ENCODE results near the gene PRRT1.

DNA sequence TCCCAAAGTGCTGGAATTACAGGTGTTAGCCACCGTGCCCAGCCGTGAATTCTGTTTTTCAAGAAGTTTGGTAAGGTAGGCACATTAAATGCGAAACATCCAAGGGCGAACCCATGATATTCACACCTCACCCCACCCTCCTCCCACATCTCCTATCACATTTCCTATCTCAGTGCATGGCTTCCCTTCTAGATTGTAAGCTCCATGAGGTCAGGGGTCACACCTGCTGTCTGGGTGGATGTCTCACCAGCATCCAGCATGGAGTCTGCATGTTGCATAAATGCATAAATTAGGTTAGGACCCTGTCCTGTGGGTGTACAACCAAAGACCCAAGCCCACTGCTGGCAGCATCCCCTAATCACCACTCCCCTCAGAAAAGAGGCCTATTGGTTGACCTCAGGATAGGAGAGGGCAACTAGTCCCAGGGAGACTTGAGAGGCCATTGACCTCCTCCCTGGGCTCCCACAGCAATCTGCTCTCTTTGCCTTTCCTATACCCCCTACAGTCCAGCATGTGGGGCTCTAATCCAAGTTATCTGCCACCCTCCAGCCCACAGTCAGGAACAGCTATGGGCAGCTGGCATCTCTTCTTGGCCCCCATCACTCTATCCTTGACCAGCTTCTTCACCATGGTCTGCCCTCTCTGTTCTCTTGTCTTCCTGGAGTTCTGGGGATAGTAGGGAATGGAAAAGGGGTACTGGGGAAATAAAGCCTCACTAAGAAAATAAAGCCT is 4.2 kb downstream of the PRRT1 start:
- TF ChIP-seq, protein P1, sequence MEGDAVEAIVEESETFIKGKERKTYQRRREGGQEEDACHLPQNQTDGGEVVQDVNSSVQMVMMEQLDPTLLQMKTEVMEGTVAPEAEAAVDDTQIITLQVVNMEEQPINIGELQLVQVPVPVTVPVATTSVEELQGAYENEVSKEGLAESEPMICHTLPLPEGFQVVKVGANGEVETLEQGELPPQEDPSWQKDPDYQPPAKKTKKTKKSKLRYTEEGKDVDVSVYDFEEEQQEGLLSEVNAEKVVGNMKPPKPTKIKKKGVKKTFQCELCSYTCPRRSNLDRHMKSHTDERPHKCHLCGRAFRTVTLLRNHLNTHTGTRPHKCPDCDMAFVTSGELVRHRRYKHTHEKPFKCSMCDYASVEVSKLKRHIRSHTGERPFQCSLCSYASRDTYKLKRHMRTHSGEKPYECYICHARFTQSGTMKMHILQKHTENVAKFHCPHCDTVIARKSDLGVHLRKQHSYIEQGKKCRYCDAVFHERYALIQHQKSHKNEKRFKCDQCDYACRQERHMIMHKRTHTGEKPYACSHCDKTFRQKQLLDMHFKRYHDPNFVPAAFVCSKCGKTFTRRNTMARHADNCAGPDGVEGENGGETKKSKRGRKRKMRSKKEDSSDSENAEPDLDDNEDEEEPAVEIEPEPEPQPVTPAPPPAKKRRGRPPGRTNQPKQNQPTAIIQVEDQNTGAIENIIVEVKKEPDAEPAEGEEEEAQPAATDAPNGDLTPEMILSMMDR (IDR thresholded peaks at IDR 0.05; ENCODE audit: borderline replicate concordance, extremely low read depth, low read length, poor library complexity, severe bottlenecking): peak; percentile 23
- no peak for TF ChIP-seq EZH2 (IDR thresholded peaks at IDR 0.05; ENCODE audit: borderline replicate concordance, low read depth, low read length, severe bottlenecking)

All from DND-41 (cell line).